CMK (cell line): ENCODE measurements around the gene GRPEL2.
"Not testable (repeated sequence)": the region's sequence is repeated elsewhere in the genome, so short reads cannot be mapped to it uniquely, and the experiment has no call there.

Experiments used
- DNase-seq: peaks from one replicate; pipeline ENCODE4 v3.0.0-alpha.2; 2010; ENCODE audit warnings: low read depth

GRPEL2 gene

GRCh38 chr5:149398747-149399266, 53.5 kb downstream of the GRPEL2 start:
- DNase-seq: not testable (repeated sequence)

GRCh38 chr5:149399775-149400174, 54.5 kb downstream of the GRPEL2 start:
- DNase-seq: no peak

- DNase-seq: no peak
These were observed 55.0 kb downstream of the GRPEL2 start for GRCh38 chr5:149400304-149400703.

- DNase-seq: no peak
These were observed 55.8 kb downstream of the GRPEL2 start for GRCh38 chr5:149401051-149401450.

- no peak for DNase-seq
These were observed 57.0 kb downstream of the GRPEL2 start for GRCh38 chr5:149402291-149402690.
